SH-SY5Y (cell line): ENCODE data around the gene ZNF496.
"Not testable (repeated sequence)": the region's sequence is repeated elsewhere in the genome, so short reads cannot be mapped to it uniquely, and the experiment has no call there.

Source experiments
- GATA2 ChIP-seq: IDR thresholded peaks from 2 replicates; pipeline ENCODE4 v1.6.1; 2011; ENCODE audit warnings: mild to moderate bottlenecking, low read depth, low read length
- GATA3 ChIP-seq: IDR thresholded peaks from 2 replicates; pipeline ENCODE4 v1.6.1; 2011; ENCODE audit warnings: low read depth, mild to moderate bottlenecking, low read length, moderate library complexity

ZNF496 gene

GRCh38 chr1:247255772-247256171 is 75.9 kb downstream of the ZNF496 start, which contains the start of gene VN1R5:
VN1R5 (plus strand) TSS chr1:247256072.
- not testable (repeated sequence) for TF ChIP-seq GATA3, GATA2

GRCh38 chr1:247247568-247247967 is 84.1 kb downstream of the ZNF496 start:
- TF ChIP-seq GATA3 (no peak), GATA2 (no peak)
